ENCODE data around the gene BCL2A1.
"Not testable (repeated sequence)": the region's sequence is repeated elsewhere in the genome, so short reads cannot be mapped to it uniquely, and the experiment has no call there.

The BCL2A1 gene

GRCh38 chr15:79988448-79989117 lies 17.6 kb upstream of the BCL2A1 start:
- no peak for DNase-seq

- no peak for DNase-seq
These were observed 17.0 kb upstream of the BCL2A1 start for GRCh38 chr15:79987969-79988368.

- DNase-seq = no peak
These were observed 16.6 kb upstream of the BCL2A1 start for GRCh38 chr15:79987569-79987955.

- DNase-seq = no peak
These were observed 10.9 kb upstream of the BCL2A1 start for GRCh38 chr15:79981831-79982455.

GRCh38 chr15:79978655-79979514 lies 7.9 kb upstream of the BCL2A1 start:
- no peak for DNase-seq

GRCh38 chr15:79978260-79978654 lies 7.3 kb upstream of the BCL2A1 start:
- no peak for DNase-seq

- no peak for DNase-seq
These were observed 6.5 kb upstream of the BCL2A1 start for GRCh38 chr15:79977431-79978054.

- no peak for DNase-seq
These were observed 2.6 kb upstream of the BCL2A1 start for GRCh38 chr15:79973456-79974195.

- no peak for DNase-seq
These were observed 1.9 kb upstream of the BCL2A1 start for GRCh38 chr15:79972863-79973262.

GRCh38 chr15:79970181-79970580 lies 815 bp downstream of the BCL2A1 start:
- DNase-seq = no peak

- no peak for DNase-seq
These were observed 1.9 kb downstream of the BCL2A1 start for GRCh38 chr15:79969146-79969545.

GRCh38 chr15:79967298-79968182 lies 3.5 kb downstream of the BCL2A1 start:
- peak; percentile 35 for DNase-seq

- DNase-seq = no peak
These were observed 4.2 kb downstream of the BCL2A1 start for GRCh38 chr15:79966634-79967297.

GRCh38 chr15:79965846-79966630 lies 5.0 kb downstream of the BCL2A1 start:
- DNase-seq = no peak

- no peak for DNase-seq
These were observed 6.7 kb downstream of the BCL2A1 start for GRCh38 chr15:79964232-79964805.

- DNase-seq = not testable (repeated sequence)
These were observed 8.1 kb downstream of the BCL2A1 start for GRCh38 chr15:79962921-79963320.

GRCh38 chr15:79962178-79962577 lies 8.8 kb downstream of the BCL2A1 start:
- no peak for DNase-seq

- DNase-seq = no peak
These were observed 10.3 kb downstream of the BCL2A1 start for GRCh38 chr15:79960502-79961212.

GRCh38 chr15:79957741-79958140 lies 13.3 kb downstream of the BCL2A1 start:
- DNase-seq = no peak
